Activated naive CD4-positive, alpha-beta T cell treated with anti-CD3 and anti-CD28 coated beads, Interleukin-2, amount 50 U/mL, for 72 hours (primary cell): ENCODE results near the gene LIPT2. TPM values are rescaled to one million over a fixed set of nuclear protein-coding genes. Genes with fewer than 3 reads are reported as not detected.
"Not testable (repeated sequence)": the region's sequence is repeated elsewhere in the genome, so short reads cannot be mapped to it uniquely, and the experiment has no call there.

Experiments used
- ATAC-seq, 2 donors: fragments of 150-1000 bp; cut with Tn5 transposase; 2 replicates each; pipeline ENCODE4 v1.10.0; 2021; ENCODE audit warnings: mild to moderate bottlenecking in 2 of 2, moderate library complexity in 2 of 2
- DNase-seq, 2 donors: peaks; one replicate each; pipeline ENCODE4 v3.0.0; 2021 to 2022; ENCODE audit warnings: low spot score in 2 of 2
- H3K27ac Mint-ChIP-seq, 2 donors: one replicate each; pipeline ENCODE4 v1.8.0; 2022; ENCODE audit warnings: mild to moderate bottlenecking in 2 of 2, mixed read lengths in 2 of 2
- H3K36me3 Mint-ChIP-seq, 2 donors: one replicate each; pipeline ENCODE4 v1.8.0; 2022; ENCODE audit warnings: mixed read lengths in 2 of 2
- H3K9me3 Mint-ChIP-seq, 2 donors: one replicate each; pipeline ENCODE4 v1.8.0; 2022; ENCODE audit warnings: mixed read lengths in 2 of 2
- total RNA-seq, 2 donors: library from RNA; stranded (reverse); gene quantifications; one replicate each; pipeline ENCODE4 v1.2.3, GENCODE V29; 2022

The LIPT2 gene
- total RNA-seq, 2 donors from 2014 or later = 2.6 to 4.7 TPM

- peaks cover 0 to 7% of the 10 kb centered on the region in 2 donors for H3K9me3 Mint-ChIP-seq
These were observed 26.2 kb upstream of the LIPT2 start for GRCh38 chr11:74519710-74520109.

GRCh38 chr11:74517592-74517991 lies 24.1 kb upstream of the LIPT2 start:
- not testable (repeated sequence) for H3K27ac Mint-ChIP-seq, H3K36me3 Mint-ChIP-seq, DNase-seq, ATAC-seq
- H3K9me3 Mint-ChIP-seq = peaks cover 9 to 15% of the 10 kb centered on the region in 2 donors

More at GRCh38 chr11:74519710-74520109, 26.2 kb upstream of the LIPT2 start:
- ATAC-seq (no peak), DNase-seq (no peak)
- peak overlapping the region in 1 of 2 donors; percentile 26 for H3K27ac Mint-ChIP-seq
- no peaks in the 10 kb centered on the region for H3K36me3 Mint-ChIP-seq

- Mint-ChIP-seq H3K36me3 (no peaks in the 10 kb centered on the region), H3K27ac (no peak overlapping the region), H3K9me3 (peaks cover 2 to 6% of the 10 kb centered on the region in 2 donors)
- ATAC-seq = no peak
- no peak for DNase-seq
These were observed 14.1 kb upstream of the LIPT2 start for GRCh38 chr11:74507582-74507981.

- ATAC-seq = no peak
- Mint-ChIP-seq H3K9me3 (peaks cover 0 to 2% of the 10 kb centered on the region in 2 donors), H3K36me3 (no peaks in the 10 kb centered on the region), H3K27ac (no peak overlapping the region)
- DNase-seq = no peak
These were observed 13.3 kb upstream of the LIPT2 start for GRCh38 chr11:74506823-74507222.

- H3K36me3 Mint-ChIP-seq = no peaks in the 10 kb centered on the region
- H3K27ac Mint-ChIP-seq = no peak overlapping the region
- DNase-seq (no peak), ATAC-seq (no peak)
- H3K9me3 Mint-ChIP-seq = peaks cover 0 to 3% of the 10 kb centered on the region in 2 donors
These were observed 12.4 kb upstream of the LIPT2 start for GRCh38 chr11:74505911-74506310.

GRCh38 chr11:74504100-74504691 lies 10.7 kb upstream of the LIPT2 start:
- Mint-ChIP-seq H3K9me3 (peaks cover 0 to 3% of the 10 kb centered on the region in 2 donors), H3K36me3 (no peaks in the 10 kb centered on the region), H3K27ac (no peak overlapping the region)
- no peak for DNase-seq
- ATAC-seq = no peak

GRCh38 chr11:74494916-74495315 lies 1.4 kb upstream of the LIPT2 start:
- Mint-ChIP-seq H3K27ac (no peak overlapping the region), H3K9me3 (peaks cover 0 to 4% of the 10 kb centered on the region in 2 donors)
- DNase-seq = no peak

GRCh38 chr11:74493791-74494630 lies 487 bp upstream of the LIPT2 start:
- DNase-seq = no peak
- peak overlapping the region; percentile 86 to 95 for H3K27ac Mint-ChIP-seq
- H3K36me3 Mint-ChIP-seq = peaks cover 0 to 9% of the 10 kb centered on the region in 2 donors
- H3K9me3 Mint-ChIP-seq = peaks cover 0 to 4% of the 10 kb centered on the region in 2 donors
- ATAC-seq = no peak

More at GRCh38 chr11:74494916-74495315, 1.4 kb upstream of the LIPT2 start:
- peaks cover 0 to 9% of the 10 kb centered on the region in 2 donors for H3K36me3 Mint-ChIP-seq
- no peak for ATAC-seq

GRCh38 chr11:74492084-74492483 lies 1.4 kb downstream of the LIPT2 start:
- H3K27ac Mint-ChIP-seq = peak overlapping the region; percentile 86 to 90
- peaks cover 0 to 3% of the 10 kb centered on the region in 2 donors for H3K9me3 Mint-ChIP-seq
- peaks cover 0 to 5% of the 10 kb centered on the region in 2 donors for H3K36me3 Mint-ChIP-seq
- DNase-seq = no peak
- peak in 1 of 2 donors; percentile 3 for ATAC-seq

GRCh38 chr11:74490941-74491340 lies 2.6 kb downstream of the LIPT2 start:
- Mint-ChIP-seq H3K9me3 (no peaks in the 10 kb centered on the region), H3K27ac (peak overlapping the region in 1 of 2 donors; percentile 86), H3K36me3 (no peaks in the 10 kb centered on the region)
- DNase-seq = no peak
- ATAC-seq = no peak

- ATAC-seq = no peak
- H3K36me3 Mint-ChIP-seq = no peaks in the 10 kb centered on the region
These were observed 5.6 kb downstream of the LIPT2 start for GRCh38 chr11:74487875-74488274.

GRCh38 chr11:74485868-74486267 lies 7.7 kb downstream of the LIPT2 start:
- H3K27ac Mint-ChIP-seq = no peak overlapping the region
- no peaks in the 10 kb centered on the region for H3K36me3 Mint-ChIP-seq
- no peaks in the 10 kb centered on the region for H3K9me3 Mint-ChIP-seq
- DNase-seq = no peak
- no peak for ATAC-seq

More at GRCh38 chr11:74487875-74488274, 5.6 kb downstream of the LIPT2 start:
- H3K9me3 Mint-ChIP-seq = no peaks in the 10 kb centered on the region
- H3K27ac Mint-ChIP-seq = peak overlapping the region in 1 of 2 donors; percentile 76
- DNase-seq = no peak

GRCh38 chr11:74480688-74481417 lies 12.7 kb downstream of the LIPT2 start:
- Mint-ChIP-seq H3K27ac (peak overlapping the region in 1 of 2 donors; percentile 24), H3K9me3 (no peaks in the 10 kb centered on the region), H3K36me3 (no peaks in the 10 kb centered on the region)
- DNase-seq (no peak), ATAC-seq (no peak)

GRCh38 chr11:74479732-74480123 lies 13.8 kb downstream of the LIPT2 start:
- ATAC-seq (no peak), DNase-seq (no peak)
- Mint-ChIP-seq H3K27ac (no peak overlapping the region), H3K9me3 (no peaks in the 10 kb centered on the region), H3K36me3 (no peaks in the 10 kb centered on the region)

- Mint-ChIP-seq H3K36me3 (no peaks in the 10 kb centered on the region), H3K27ac (no peak overlapping the region), H3K9me3 (no peaks in the 10 kb centered on the region)
- ATAC-seq (no peak), DNase-seq (no peak)
These were observed 14.4 kb downstream of the LIPT2 start for GRCh38 chr11:74478877-74479731.

GRCh38 chr11:74476536-74476935 lies 17.0 kb downstream of the LIPT2 start:
- no peaks in the 10 kb centered on the region for H3K9me3 Mint-ChIP-seq
- no peak overlapping the region for H3K27ac Mint-ChIP-seq
- H3K36me3 Mint-ChIP-seq = no peaks in the 10 kb centered on the region
- ATAC-seq = no peak
- no peak for DNase-seq
